Measurements from ENCODE around the gene UMPS. TPM values are rescaled to one million over a fixed set of nuclear protein-coding genes. Genes with fewer than 3 reads are reported as not detected.
"Not testable (repeated sequence)": the region's sequence is repeated elsewhere in the genome, so short reads cannot be mapped to it uniquely, and the experiment has no call there.

Gene UMPS
- total RNA-seq, 2 experiments from 2014 or later, result 88.6 to 94.0 TPM

DNA sequence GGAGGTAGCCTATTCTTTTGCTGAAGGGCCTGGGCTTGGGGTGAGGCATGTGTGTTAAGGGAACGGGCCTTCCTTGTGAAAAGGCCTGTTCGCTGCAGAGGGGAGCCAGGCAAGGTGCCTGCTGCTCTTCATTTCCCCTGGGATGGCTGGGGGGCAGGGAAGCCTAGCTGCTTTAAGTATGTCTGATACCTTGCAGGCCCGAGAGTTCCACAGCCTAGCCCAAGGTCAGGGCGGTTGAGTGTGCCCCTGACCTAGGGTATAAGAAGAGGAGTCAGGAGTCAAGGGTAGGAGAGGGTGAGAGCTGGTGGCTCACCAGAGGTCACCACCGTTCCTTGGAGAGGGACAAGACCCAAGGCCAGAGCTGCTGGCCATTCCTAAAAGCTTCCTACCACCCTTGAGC lies 46.6 kb downstream of the UMPS start:
- Mint-ChIP-seq H3K36me3 (no peaks in the 10 kb centered on the region), H3K27me3 (peaks cover 6% of the 10 kb centered on the region), H3K4me1 (peaks cover 3% of the 10 kb centered on the region), H3K4me3 (no peak overlapping the region), H3K9me3 (no peaks in the 10 kb centered on the region), H3K27ac (no peak overlapping the region)
- no peak for DNase-seq

DNA sequence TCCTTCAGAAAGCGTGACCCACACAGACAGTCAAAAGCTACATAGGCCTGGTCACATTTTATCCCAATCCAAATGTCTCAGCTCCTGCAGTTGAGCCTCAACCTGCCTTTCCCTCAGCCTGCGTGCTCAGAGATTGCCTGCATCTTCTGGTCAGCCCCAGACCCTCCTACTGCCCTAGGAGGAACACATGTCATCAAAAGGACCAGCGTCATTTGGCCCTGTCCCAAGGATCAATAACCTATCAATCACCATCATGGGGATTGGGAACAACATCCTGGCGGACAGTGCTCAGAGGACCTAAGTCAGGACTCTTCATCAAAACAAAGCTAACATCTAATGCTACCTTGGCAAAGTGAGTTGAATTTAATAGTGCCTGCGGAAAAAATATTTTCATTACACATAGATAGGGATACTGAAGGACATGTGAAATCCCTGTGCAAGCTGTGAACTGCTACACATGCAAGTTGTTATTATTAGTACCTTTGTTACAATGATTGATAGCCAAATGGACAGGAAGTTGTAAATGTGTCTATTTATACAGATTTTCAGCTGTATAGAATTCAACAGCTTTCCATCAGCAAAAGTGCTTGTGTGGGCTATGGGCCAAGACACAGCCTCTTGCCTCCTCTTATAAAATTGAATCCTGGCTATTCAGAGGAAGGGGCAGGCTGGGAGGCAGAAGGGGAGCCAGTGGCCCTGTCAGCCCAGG lies 47.7 kb downstream of the UMPS start:
- H3K27ac Mint-ChIP-seq, result no peak overlapping the region
- no peaks in the 10 kb centered on the region for H3K36me3 Mint-ChIP-seq

DNA sequence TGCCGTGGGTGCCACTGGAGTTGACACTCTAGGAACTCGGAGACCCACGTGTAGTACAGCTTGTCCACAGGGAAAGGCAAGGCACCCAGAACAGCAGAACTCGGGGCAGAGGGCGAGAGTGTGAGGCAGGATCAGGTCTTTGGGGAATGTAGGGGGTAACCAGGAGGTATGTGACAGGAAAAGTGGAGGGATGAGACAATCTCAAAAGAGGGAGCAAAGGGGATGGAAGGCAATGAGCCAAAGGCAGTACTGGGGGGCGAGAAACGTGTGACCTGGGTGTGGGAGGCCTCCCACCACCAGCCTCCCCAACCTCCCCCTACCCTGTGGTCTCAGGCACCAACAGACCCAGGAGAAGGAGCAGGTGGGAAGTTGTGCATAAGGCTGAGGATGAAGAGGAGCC lies 48.9 kb downstream of the UMPS start:
- H3K27ac Mint-ChIP-seq, result no peak overlapping the region
- no peak overlapping the region for H3K4me3 Mint-ChIP-seq
- H3K36me3 Mint-ChIP-seq, result no peaks in the 10 kb centered on the region
- DNase-seq, result no peak
- H3K9me3 Mint-ChIP-seq, result no peaks in the 10 kb centered on the region
- H3K27me3 Mint-ChIP-seq, result no peaks in the 10 kb centered on the region
- peaks cover 3% of the 10 kb centered on the region for H3K4me1 Mint-ChIP-seq

More for the DNA sequence above, 47.7 kb downstream of the UMPS start:
- Mint-ChIP-seq H3K4me1 (peaks cover 3% of the 10 kb centered on the region), H3K4me3 (no peak overlapping the region), H3K9me3 (no peaks in the 10 kb centered on the region), H3K27me3 (no peaks in the 10 kb centered on the region)
- no peak for DNase-seq

DNA sequence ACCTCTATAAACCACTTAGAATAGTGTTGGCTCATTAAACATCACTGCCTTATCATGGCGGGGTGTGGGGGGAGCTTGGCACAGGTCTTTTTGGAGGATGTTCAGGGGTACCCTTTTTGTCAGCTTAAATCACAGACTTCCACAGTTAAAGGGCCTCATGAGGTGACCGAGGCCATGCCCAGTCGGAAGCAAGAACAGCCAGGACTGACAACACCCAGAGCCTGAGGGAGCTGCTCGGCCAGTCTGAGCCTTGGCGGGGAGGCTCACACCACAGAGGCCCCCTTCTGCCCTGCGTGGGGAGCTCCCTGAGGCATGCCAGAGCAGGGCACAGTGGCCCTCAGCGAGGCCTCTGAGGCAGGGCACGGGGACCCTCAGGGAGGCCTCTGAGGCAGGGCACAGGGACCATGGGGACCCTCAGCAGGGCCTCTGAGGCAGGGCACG lies 49.5 kb downstream of the UMPS start:
- no peaks in the 10 kb centered on the region for H3K9me3 Mint-ChIP-seq
- peaks cover 3% of the 10 kb centered on the region for H3K4me1 Mint-ChIP-seq
- no peak overlapping the region for H3K4me3 Mint-ChIP-seq
- no peak for DNase-seq
- H3K27ac Mint-ChIP-seq, result no peak overlapping the region
- no peaks in the 10 kb centered on the region for H3K27me3 Mint-ChIP-seq
- H3K36me3 Mint-ChIP-seq, result no peaks in the 10 kb centered on the region

DNA sequence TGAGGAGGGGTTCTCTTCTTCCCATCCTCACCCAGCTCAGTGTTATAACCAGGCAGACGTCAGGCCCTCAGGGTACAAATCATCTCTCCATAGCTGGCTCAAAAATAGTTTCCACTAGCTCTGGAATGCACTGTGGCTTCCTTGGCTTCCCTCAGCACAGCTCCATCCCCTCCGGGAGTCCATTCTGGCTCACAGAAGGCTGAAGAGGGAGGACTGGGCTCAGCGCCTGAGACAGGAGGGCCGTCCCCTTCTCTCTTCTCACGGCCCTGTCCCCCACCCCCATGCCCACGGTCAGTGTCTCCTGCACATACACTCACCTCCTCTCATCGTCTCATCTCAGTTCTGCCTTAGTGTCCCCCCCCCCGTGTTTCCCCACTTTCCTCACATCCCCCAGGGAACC lies 50.1 kb downstream of the UMPS start:
- Mint-ChIP-seq H3K9me3 (no peaks in the 10 kb centered on the region), H3K36me3 (no peaks in the 10 kb centered on the region), H3K27ac (no peak overlapping the region), H3K4me1 (peaks cover 3% of the 10 kb centered on the region), H3K4me3 (no peak overlapping the region), H3K27me3 (no peaks in the 10 kb centered on the region)
- DNase-seq, result no peak

DNA sequence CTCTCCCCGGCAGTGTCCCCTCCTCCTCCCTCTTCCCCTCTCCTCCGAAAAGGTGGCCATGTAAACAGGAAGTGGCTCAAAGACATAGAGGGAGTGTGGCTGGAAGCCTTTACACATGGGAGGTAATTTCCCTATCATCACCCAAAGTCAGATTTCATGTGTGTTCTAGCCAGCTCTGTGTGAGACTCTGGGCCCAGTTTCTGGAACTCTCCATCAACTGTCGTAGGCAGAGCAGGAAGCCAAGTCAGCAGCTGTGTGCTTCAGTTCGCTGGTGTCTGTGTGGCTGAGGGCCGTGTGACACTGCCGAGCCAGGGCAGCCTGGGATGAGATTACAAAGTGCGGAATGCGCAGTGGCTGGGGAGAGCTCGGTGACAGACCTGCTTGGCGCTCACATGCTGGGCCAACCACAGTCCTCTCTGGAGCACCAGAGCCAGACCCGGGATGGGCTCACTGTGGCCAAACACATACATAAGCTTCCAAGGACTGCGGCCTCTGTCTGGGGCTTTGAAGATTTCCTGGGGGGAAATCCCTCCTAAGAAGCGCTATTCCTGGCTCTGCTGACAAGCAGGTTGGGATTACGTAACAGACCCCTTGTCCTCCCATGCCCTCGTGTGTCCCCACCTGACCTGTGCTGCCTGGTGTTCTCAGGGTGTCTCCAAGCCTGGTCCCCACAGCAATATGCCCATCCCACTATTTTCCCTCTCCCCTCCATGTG lies 50.7 kb downstream of the UMPS start:
- H3K27me3 Mint-ChIP-seq, result no peaks in the 10 kb centered on the region
- H3K4me3 Mint-ChIP-seq, result no peak overlapping the region

DNA sequence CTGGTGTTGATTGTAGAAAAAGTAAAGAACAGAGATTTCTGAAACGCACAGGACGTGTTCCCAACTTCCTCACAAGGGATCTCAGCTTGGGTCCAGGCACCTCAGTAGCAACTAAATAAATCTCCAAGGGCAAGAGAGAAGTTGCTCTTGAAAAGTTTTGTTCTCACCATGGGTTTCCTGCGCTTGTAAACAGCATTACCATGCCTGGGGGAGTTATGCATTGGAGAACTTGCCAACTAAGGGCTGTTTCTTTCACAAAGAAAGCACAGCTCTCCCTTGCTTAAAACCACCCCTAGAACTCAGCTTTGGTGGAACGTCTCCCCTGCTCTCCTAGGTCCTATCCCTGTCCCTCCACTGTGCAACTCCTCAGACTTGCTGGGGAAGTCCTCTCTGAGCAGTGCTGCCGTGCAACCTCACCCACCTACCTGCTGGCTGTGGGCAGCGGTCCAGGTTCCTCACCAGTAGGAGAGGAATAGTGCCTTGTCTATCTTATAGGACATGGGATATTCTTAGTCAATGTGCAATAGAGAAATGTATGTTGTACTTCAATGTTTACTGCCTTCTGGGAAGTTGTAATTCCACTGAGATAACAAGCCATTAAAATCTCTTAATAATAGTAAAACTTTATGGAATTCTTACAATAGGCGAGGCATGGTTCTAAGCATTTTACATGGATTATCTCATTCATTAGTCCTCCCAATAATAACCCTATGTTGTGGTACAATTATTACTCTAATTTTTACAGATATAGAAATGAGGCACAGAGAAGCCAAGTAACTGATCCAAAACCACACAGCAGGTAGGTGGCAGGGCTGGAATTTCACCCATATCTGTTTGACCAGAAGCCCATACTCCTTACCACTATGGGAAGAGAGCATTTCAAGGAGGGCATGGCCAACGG lies 51.5 kb downstream of the UMPS start:
- Mint-ChIP-seq H3K27ac (no peak overlapping the region), H3K9me3 (no peaks in the 10 kb centered on the region)

More for the DNA sequence above, 50.7 kb downstream of the UMPS start:
- no peak for DNase-seq
- H3K9me3 Mint-ChIP-seq, result no peaks in the 10 kb centered on the region
- H3K27ac Mint-ChIP-seq, result no peak overlapping the region
- H3K36me3 Mint-ChIP-seq, result no peaks in the 10 kb centered on the region
- H3K4me1 Mint-ChIP-seq, result peaks cover 3% of the 10 kb centered on the region

DNA sequence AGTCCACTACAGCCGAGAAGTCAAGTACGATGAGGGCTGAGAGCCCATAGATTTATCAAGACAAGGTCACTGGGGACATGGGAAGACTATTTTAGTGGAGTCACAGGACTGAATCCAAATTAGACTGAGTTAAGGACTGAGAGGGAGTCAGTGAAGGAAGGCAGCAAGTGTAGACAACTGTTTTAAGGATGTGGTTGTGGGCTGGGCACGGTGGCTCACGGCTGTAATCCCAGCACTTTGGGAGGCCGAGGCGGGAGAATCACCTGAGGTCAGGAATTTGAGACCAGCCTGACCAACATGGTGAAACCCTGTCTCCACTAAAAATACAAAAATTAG lies 52.1 kb downstream of the UMPS start:
- not testable (repeated sequence) for H3K36me3 Mint-ChIP-seq, DNase-seq, H3K9me3 Mint-ChIP-seq, H3K27me3 Mint-ChIP-seq, H3K4me3 Mint-ChIP-seq, H3K27ac Mint-ChIP-seq
- peaks cover 11% of the 10 kb centered on the region for H3K4me1 Mint-ChIP-seq

More for the DNA sequence above, 51.5 kb downstream of the UMPS start:
- Mint-ChIP-seq H3K4me3 (no peak overlapping the region), H3K4me1 (peaks cover 5% of the 10 kb centered on the region), H3K27me3 (no peaks in the 10 kb centered on the region), H3K36me3 (no peaks in the 10 kb centered on the region)
- DNase-seq, result no peak

DNA sequence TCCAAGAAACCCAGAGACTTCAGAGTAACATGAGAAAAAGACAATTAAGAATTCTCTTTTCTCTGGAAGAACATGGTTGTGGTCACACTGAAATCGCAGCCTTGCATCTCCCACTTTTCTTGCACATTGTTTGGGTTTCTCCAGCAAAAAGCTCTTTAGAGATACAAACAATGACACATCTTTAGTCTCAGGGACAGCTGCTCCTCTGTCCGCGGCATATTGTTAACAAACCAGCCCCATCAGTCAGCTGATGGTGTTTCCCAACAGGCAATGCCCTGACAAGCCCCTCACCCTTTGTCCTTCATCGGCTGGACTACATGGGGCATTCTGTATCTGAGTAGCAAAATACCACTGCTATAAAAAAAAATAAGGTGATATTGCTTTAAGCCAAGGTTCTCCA lies 53.4 kb downstream of the UMPS start:
- Mint-ChIP-seq H3K27ac (no peak overlapping the region), H3K9me3 (no peaks in the 10 kb centered on the region), H3K4me1 (peaks cover 15% of the 10 kb centered on the region), H3K36me3 (no peaks in the 10 kb centered on the region), H3K4me3 (no peak overlapping the region), H3K27me3 (no peaks in the 10 kb centered on the region)
- no peak for DNase-seq

DNA sequence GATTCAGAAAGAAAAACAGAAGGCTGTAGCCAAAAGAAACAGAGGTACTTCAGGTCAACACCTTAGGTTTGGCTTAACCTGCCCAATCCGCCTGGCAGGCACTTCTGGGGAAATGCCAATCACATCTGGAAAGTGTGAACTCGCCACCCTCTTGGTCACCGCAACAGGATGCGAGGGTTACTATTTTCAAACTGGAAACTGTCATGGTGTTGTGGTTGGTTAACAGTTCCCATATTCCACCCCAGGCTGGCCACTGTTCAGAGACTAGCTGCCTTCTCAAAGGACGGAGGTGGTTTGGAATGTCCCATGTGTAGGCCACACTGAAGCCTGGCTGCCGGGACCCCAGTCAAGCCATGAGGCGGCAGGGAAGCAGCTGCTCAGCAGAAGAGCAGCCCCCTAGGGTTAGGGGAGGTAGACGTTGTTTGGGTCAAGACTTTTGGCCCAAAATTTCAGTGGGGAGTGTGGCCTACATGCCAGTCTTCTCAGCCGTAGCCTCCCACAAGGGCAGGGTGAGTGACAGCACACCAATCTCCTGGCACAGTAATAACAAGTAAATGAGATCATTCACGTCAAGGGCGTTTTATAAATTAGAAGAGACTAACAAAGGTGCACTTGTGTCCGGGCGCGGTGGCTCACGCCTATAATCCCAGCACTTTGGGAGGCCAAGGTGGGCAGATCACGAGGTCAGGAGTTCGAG lies 54.6 kb downstream of the UMPS start:
- Mint-ChIP-seq H3K36me3 (no peaks in the 10 kb centered on the region), H3K9me3 (no peaks in the 10 kb centered on the region), H3K4me1 (peaks cover 15% of the 10 kb centered on the region), H3K27ac (peak overlapping the region; percentile 31), H3K27me3 (no peaks in the 10 kb centered on the region), H3K4me3 (no peak overlapping the region)
- DNase-seq, result no peak

DNA sequence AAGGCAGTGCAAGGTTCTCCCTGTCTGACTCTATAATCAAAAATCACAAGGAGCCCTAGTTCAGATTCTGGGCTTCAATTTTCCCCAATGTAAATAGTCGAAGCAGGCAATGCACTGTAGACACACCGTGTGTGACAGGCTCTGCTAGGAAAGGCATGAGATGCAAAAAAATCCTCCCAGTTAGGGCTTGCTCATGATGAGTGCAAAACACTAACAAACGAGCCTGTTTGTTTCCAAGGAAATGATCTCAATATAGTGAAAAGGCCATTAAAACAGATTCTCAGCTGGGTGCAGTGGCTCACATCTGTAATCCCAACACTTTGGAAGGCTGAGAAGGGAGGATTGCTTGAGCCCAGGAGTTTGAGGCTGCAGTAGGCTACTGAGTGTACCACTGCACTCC lies 55.7 kb downstream of the UMPS start:
- DNase-seq, result no peak
- no peak overlapping the region for H3K27ac Mint-ChIP-seq
- no peaks in the 10 kb centered on the region for H3K9me3 Mint-ChIP-seq
- H3K4me1 Mint-ChIP-seq, result peaks cover 12% of the 10 kb centered on the region
- peaks cover under 1% of the 10 kb centered on the region for H3K27me3 Mint-ChIP-seq
- no peak overlapping the region for H3K4me3 Mint-ChIP-seq
- no peaks in the 10 kb centered on the region for H3K36me3 Mint-ChIP-seq

DNA sequence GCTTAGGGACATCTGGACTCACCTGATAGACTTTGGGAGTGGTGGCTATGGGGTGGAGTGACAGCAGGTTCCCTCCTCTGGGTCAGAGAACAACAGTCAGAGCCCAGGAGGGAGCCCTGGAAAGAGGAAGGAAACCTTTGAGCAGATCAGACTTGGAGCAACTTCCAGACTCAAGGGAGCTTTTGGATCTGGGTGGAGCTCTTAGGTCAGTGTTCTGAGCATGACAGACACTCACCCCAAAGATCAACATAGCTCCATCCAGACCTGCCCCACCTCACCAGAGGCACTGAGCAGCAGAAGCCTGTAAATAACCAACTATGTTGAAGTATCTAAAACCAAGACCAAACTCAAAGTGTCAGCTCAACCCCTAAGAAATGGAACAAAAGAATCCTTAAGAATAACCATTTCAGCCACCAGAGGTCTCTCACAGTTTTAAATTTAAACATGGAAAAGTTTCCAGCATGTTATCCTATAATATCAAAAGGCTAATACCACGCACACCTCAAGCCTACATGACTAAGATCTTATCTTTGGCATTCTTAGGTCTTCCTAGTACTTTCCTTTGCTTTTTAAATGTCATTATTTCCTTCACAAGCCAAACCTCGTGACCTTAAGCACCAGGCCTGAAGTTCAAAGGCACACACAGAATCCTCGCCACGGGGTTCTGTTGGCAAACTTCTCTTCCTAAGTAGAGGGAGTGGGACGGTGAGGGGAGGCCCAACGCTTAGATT lies 56.4 kb downstream of the UMPS start:
- Mint-ChIP-seq H3K27ac (peak overlapping the region; percentile 51), H3K27me3 (peaks cover 6% of the 10 kb centered on the region), H3K36me3 (no peaks in the 10 kb centered on the region), H3K4me3 (no peak overlapping the region), H3K9me3 (no peaks in the 10 kb centered on the region), H3K4me1 (peaks cover 12% of the 10 kb centered on the region)
- DNase-seq, result no peak

DNA sequence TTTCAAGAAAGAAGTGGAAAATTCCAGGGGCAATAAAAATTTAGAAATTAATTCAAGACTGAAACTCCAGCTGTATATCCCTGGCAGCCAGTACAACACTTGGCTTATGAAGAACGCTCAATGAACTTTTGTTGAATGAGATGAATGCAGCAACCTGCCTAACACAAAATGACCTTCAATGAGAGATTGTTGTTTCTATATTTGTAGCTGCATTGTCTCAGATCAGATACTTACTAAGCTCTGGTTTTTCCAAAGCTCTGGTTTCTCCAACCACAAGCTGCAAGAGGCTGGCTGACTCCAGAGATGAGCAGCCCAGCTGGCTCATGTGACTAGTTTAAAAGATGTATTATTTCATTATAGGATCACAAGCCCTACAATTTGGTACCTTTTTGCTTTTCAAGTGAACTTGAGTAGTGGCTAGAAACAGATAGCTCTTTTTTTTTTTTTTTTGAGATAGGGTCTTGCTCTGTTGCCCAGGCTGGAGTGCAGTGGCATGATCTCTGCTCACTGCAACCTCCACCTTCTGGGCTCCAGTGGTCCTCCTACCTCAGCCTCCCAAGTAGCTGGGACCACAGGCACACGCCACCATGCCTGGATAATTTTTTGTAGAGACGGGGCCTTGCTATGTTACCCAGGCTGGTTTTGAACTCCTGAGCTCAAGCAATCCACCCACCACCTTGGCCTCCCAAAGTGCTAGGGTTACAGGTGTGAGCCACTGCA lies 57.4 kb downstream of the UMPS start:
- Mint-ChIP-seq H3K36me3 (no peaks in the 10 kb centered on the region), H3K9me3 (no peaks in the 10 kb centered on the region), H3K4me3 (no peak overlapping the region), H3K27ac (peak overlapping the region; percentile 51), H3K4me1 (peaks cover 12% of the 10 kb centered on the region), H3K27me3 (peaks cover 6% of the 10 kb centered on the region)
- DNase-seq, result no peak

DNA sequence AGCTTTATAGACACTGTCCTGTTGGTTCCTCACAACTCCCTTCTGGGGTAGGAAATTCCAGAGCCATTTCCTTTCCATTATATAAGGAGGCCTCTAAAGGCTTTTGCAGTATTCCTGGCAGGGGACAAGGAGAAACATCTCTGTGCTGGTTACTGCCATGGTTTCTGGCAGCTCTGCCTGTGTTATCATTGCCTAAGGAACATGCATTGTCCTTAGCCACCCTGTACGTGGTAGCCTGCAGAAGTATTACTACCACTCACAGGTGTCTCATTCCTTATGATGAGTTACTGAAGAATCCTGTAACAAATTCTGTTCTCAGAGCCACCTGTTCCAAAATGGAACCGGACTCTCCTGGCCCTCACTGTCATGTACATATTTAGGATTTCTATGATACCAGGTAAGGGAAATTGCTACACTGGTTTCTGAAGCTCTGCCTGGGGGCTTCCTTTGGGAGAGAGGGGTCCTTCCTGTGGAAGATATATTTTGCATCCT lies 58.0 kb downstream of the UMPS start:
- no peaks in the 10 kb centered on the region for H3K9me3 Mint-ChIP-seq
- no peak overlapping the region for H3K4me3 Mint-ChIP-seq
- DNase-seq, result no peak
- H3K27ac Mint-ChIP-seq, result no peak overlapping the region
- H3K36me3 Mint-ChIP-seq, result no peaks in the 10 kb centered on the region
- peaks cover 6% of the 10 kb centered on the region for H3K27me3 Mint-ChIP-seq
- peaks cover 12% of the 10 kb centered on the region for H3K4me1 Mint-ChIP-seq
